Left lung (tissue), 10 donors: Measurements from ENCODE around the gene TFF3. TPM values are rescaled to one million over a fixed set of nuclear protein-coding genes. Genes with fewer than 3 reads are reported as not detected.
A peak's percentile ranks its signal among the peaks of the same experiment; 100 is the strongest.

Source experiments
- ATAC-seq: fragments of 200-7000 bp; cut with Tn5 transposase; one replicate; pipeline ENCODE4 v1.9.1; 2020; ENCODE audit warnings: moderate library complexity
- DNase-seq, 4 donors: peaks; one replicate each; pipeline ENCODE4 v3.0.0-alpha.2; 2013 to 2020
- H3K27ac ChIP-seq, 2 donors: fragments of 200-600 bp; sonication (generic) in 1 of 2; one replicate each; pipeline versions ENCODE4 v1.5.0 to v1.8.0; 2020 to 2021
- H3K27me3 ChIP-seq, 2 donors: fragments of 200-600 bp; sonication (generic) in 1 of 2; one replicate each; pipeline versions ENCODE4 v1.5.0 to v1.8.0; 2020 to 2021
- H3K36me3 ChIP-seq, 2 donors: fragments of 200-600 bp; sonication (generic) in 1 of 2; one replicate each; pipeline versions ENCODE4 v1.5.0 to v1.8.0; 2020 to 2021
- H3K4me1 ChIP-seq, 2 donors: fragments of 200-600 bp; one replicate each; pipeline ENCODE4 v1.8.0; 2021
- H3K4me3 ChIP-seq, 2 donors: fragments of 200-600 bp; sonication (generic) in 1 of 2; one replicate each; pipeline versions ENCODE4 v1.5.0 to v1.8.0; 2020 to 2021; ENCODE audit warnings: mild to moderate bottlenecking in 1 of 2
- H3K9me3 ChIP-seq, 2 donors: fragments of 200-600 bp; sonication (generic) in 1 of 2; one replicate each; pipeline versions ENCODE4 v1.5.0 to v1.8.0; 2020 to 2021
- CTCF ChIP-seq, 2 donors: fragments of 200-600 bp; sonication (generic) in 1 of 2; IDR thresholded peaks; one replicate each; pipeline versions ENCODE4 v1.5.0 to v1.8.0; 2021; ENCODE audit warnings: antibody characterized with exemption in 2 of 2
- intact Hi-C, 2 donors: fragments of 100-400 bp; cut with DNase I; formaldehyde crosslinking; loops; one replicate each; pipeline versions ENCODE4 v1.11.2 to v1.14.2; 2022
- polyA plus RNA-seq, 6 donors: library from polyadenylated mRNA; unstranded; fragments of 120-200 nt; gene quantifications; one replicate each; pipeline ENCODE4 v1.2.1, GENCODE V29; 2013; ENCODE audit not compliant: insufficient read length in 6 of 6
- total RNA-seq, 2 donors: library from RNA; stranded (reverse); fragmentation: NEBNext Ultra II Directional; extraction: Animal tissue kit (Norgen Biotek cat#: 25700); gene quantifications; one replicate each; pipeline ENCODE4 v1.2.1, GENCODE V29; 2021
- donor health status: DM: no; HTN: yes; CAD: no.
- donor health status: DM: no; HTN: no; CAD: no.

Gene TFF3
- total and polyA plus RNA-seq, 8 donors: 5.5 to 20.0 (median 12.4) TPM

GRCh38 chr21:42291003-42291750 lies 24.0 kb downstream of the TFF3 start:
- peaks cover 0 to 73% of the 10 kb centered on the region in 2 donors for H3K36me3 ChIP-seq
- ATAC-seq: no peak
- no peak overlapping the region for H3K27ac ChIP-seq
- H3K4me1 ChIP-seq: peaks cover 0 to 8% of the 10 kb centered on the region in 2 donors
- no peaks in the 10 kb centered on the region for H3K9me3 ChIP-seq
- no peak overlapping the region for H3K4me3 ChIP-seq
- DNase-seq: peak in 1 of 4 donors; percentile 76
- H3K27me3 ChIP-seq: no peaks in the 10 kb centered on the region
- intact Hi-C loops: no loop called here
- no peak for TF ChIP-seq CTCF (IDR thresholded peaks at IDR 0.05)

GRCh38 chr21:42290505-42290904 lies 24.7 kb downstream of the TFF3 start:
- H3K36me3 ChIP-seq: peaks cover 0 to 73% of the 10 kb centered on the region in 2 donors
- H3K9me3 ChIP-seq: no peaks in the 10 kb centered on the region

GRCh38 chr21:42289926-42290325 lies 25.3 kb downstream of the TFF3 start:
- no peaks in the 10 kb centered on the region for H3K9me3 ChIP-seq
- intact Hi-C loops: no loop called here
- H3K4me3 ChIP-seq: no peak overlapping the region
- peak; percentile 51 for ATAC-seq
- peak in 2 of 4 donors; percentile 73 to 83 for DNase-seq
- H3K27ac ChIP-seq: no peak overlapping the region
- no peaks in the 10 kb centered on the region for H3K27me3 ChIP-seq
- H3K4me1 ChIP-seq: peaks cover 0 to 8% of the 10 kb centered on the region in 2 donors
- peaks cover 0 to 68% of the 10 kb centered on the region in 2 donors for H3K36me3 ChIP-seq
- no peak for TF ChIP-seq CTCF (IDR thresholded peaks at IDR 0.05)

More at GRCh38 chr21:42290505-42290904, 24.7 kb downstream of the TFF3 start:
- intact Hi-C loops: no loop called here
- Histone ChIP-seq H3K4me3 (no peak overlapping the region), H3K4me1 (peaks cover 0 to 8% of the 10 kb centered on the region in 2 donors), H3K27me3 (no peaks in the 10 kb centered on the region), H3K27ac (no peak overlapping the region)
- ATAC-seq: no peak
- DNase-seq: no peak
- TF ChIP-seq CTCF (IDR thresholded peaks at IDR 0.05): no peak

GRCh38 chr21:42288962-42289361 lies 26.2 kb downstream of the TFF3 start:
- Histone ChIP-seq H3K9me3 (no peaks in the 10 kb centered on the region), H3K4me1 (peaks cover 0 to 8% of the 10 kb centered on the region in 2 donors), H3K27me3 (no peaks in the 10 kb centered on the region), H3K4me3 (no peak overlapping the region), H3K36me3 (peaks cover 0 to 58% of the 10 kb centered on the region in 2 donors), H3K27ac (no peak overlapping the region)
- no peak for TF ChIP-seq CTCF (IDR thresholded peaks at IDR 0.05)
- intact Hi-C loops: no loop called here
- DNase-seq (no peak), ATAC-seq (no peak)

- no peak for ATAC-seq
- peaks cover 0 to 8% of the 10 kb centered on the region in 2 donors for H3K4me1 ChIP-seq
- TF ChIP-seq CTCF (IDR thresholded peaks at IDR 0.05): no peak
These were observed 27.8 kb downstream of the TFF3 start for GRCh38 chr21:42287193-42288083.

More at GRCh38 chr21:42287193-42288083, 27.8 kb downstream of the TFF3 start:
- Histone ChIP-seq H3K27ac (no peak overlapping the region), H3K27me3 (no peaks in the 10 kb centered on the region), H3K4me3 (no peak overlapping the region), H3K9me3 (no peaks in the 10 kb centered on the region), H3K36me3 (peaks cover 0 to 66% of the 10 kb centered on the region in 2 donors)
- DNase-seq: peak in 1 of 4 donors; percentile 51
- intact Hi-C loops: no loop called here
